K562 (cell line): Measurements from ENCODE around the gene ZNF292. TPM values are rescaled to one million over a fixed set of nuclear protein-coding genes. Genes with fewer than 3 reads are reported as not detected.

Experiments
- ATAC-seq: fragments of 200-7000 bp; cut with Tn5 transposase; 3 replicates; pipeline ENCODE4 v1.9.1; 2020; ENCODE audit warnings: moderate library complexity
- BruUV-seq: library from RNA; stranded (reverse); fragments of 400-500 nt; replicated peaks from 2 replicates; lab custom pipeline; 2021; lab: Mats Ljungman, UMichigan
- CTCF ChIA-PET: fragments of 300-600 bp; formaldehyde crosslinking; extraction: SDS; loops from one replicate; lab custom pipeline; 2021; ENCODE audit warnings: low intra/inter-chr PET ratio; lab: Yijun Ruan, JAX
- POLR2A ChIA-PET: fragments of 300-600, 350-650 bp; sonication (Branson Sonifier 250); formaldehyde crosslinking; extraction: SDS; loops from one replicate; lab custom pipeline; 2021; ENCODE audit warnings: antibody characterized with exemption, inconsistent platforms; lab: Yijun Ruan, JAX
- DNase-seq, 4 experiments: peaks; one replicate each; pipeline versions ENCODE4 v3.0.0 to v3.0.0-alpha.2; 2011 to 2018; ENCODE audit warnings: low spot score in 3 of 4, mixed read lengths in 3 of 4; ENCODE audit errors: extremely low read depth in 1 of 4
- FAIRE-seq: peaks from 2 replicates; lab custom pipeline; 2011; peaks lifted over from hg19 to GRCh38; lab: Jason Lieb, UNC
- H2AFZ ChIP-seq: 2 replicates; pipeline ENCODE4 v1.6.0; 2011; ENCODE audit warnings: low read depth, low read length, control low read depth, inconsistent platforms
- H3K27ac ChIP-seq: fragments of 200-600 bp; 3 replicates; pipeline ENCODE4 v1.8.0; 2011; ENCODE audit warnings: low read depth, mild to moderate bottlenecking, control low read depth, inconsistent platforms, low read length, moderate library complexity, mixed read lengths; ENCODE audit errors: extremely low read depth
- H3K27me3 ChIP-seq, 2 experiments: fragments of 300-600 bp in 1 of 2; 2 replicates in 1 of 2; 3 replicates in 1 of 2; pipeline versions ENCODE4 v1.6.0 to v1.8.0; 2011; ENCODE audit warnings: inconsistent platforms in 2 of 2, low read length in 2 of 2, mild to moderate bottlenecking in 1 of 2, mixed read lengths in 1 of 2, moderate library complexity in 1 of 2; ENCODE audit not compliant: control insufficient read depth in 2 of 2, insufficient read depth in 2 of 2
- H3K36me3 ChIP-seq: fragments of 300-600 bp; 3 replicates; pipeline ENCODE4 v1.8.0; 2011; ENCODE audit warnings: mild to moderate bottlenecking, low read length, inconsistent platforms; ENCODE audit not compliant: control insufficient read depth, insufficient read depth
- H3K4me1 ChIP-seq, 2 experiments: fragments of 200-600 bp in 1 of 2; replicated peaks in 1 of 2; 2 replicates in 1 of 2; 3 replicates in 1 of 2; pipeline versions ENCODE4 v1.5.1 to v1.8.0; 2011; ENCODE audit warnings: inconsistent platforms in 2 of 2, low read length in 2 of 2, mild to moderate bottlenecking in 1 of 2, mixed read lengths in 1 of 2, moderate library complexity in 1 of 2; ENCODE audit not compliant: control insufficient read depth in 2 of 2, insufficient read depth in 2 of 2
- H3K4me2 ChIP-seq: 2 replicates; pipeline ENCODE4 v1.6.1; 2011; ENCODE audit warnings: low read length, control low read depth, inconsistent platforms, mixed read lengths; ENCODE audit not compliant: insufficient read depth
- H3K4me3 ChIP-seq: fragments of 200-600 bp; sonication (generic), shearing (Covaris generic); 2 replicates; pipeline ENCODE4 v1.5.1; 2016; ENCODE audit warnings: control low read depth, inconsistent platforms
- H3K79me2 ChIP-seq: fragments of 200-600 bp; 3 replicates; pipeline ENCODE4 v1.8.0; 2011; ENCODE audit warnings: low read length, inconsistent platforms; ENCODE audit not compliant: control insufficient read depth, insufficient read depth
- H3K9ac ChIP-seq, 2 experiments: 2 replicates each; pipeline versions ENCODE4 v1.6.0 to v1.6.1; 2011; ENCODE audit warnings: low read depth in 2 of 2, low read length in 2 of 2, control low read depth in 1 of 2, inconsistent platforms in 1 of 2, mild to moderate bottlenecking in 1 of 2, mixed read lengths in 1 of 2; ENCODE audit not compliant: insufficient read depth in 1 of 2
- H3K9me1 ChIP-seq: one replicate; pipeline ENCODE4 v1.6.0; 2011; ENCODE audit warnings: inconsistent platforms, mild to moderate bottlenecking, low read length, moderate library complexity; ENCODE audit not compliant: control insufficient read depth, insufficient read depth
- H3K9me3 ChIP-seq: replicated peaks from 2 replicates; pipeline ENCODE4 v1.5.1; 2011; ENCODE audit warnings: low read depth, low read length, inconsistent platforms; ENCODE audit not compliant: control insufficient read depth, insufficient read depth
- H4K20me1 ChIP-seq: replicated peaks from 2 replicates; pipeline ENCODE4 v1.6.1; 2011; ENCODE audit warnings: low read length, inconsistent platforms, mixed read lengths; ENCODE audit not compliant: control insufficient read depth, insufficient read depth
- MEIS2 ChIP-seq: fragments of 450-650 bp; IDR thresholded peaks from 2 replicates; pipeline ENCODE4 v1.6.1; 2014; ENCODE audit warnings: mild to moderate bottlenecking; ENCODE audit not compliant: partially characterized antibody
- WGBS: fragments of 100-300 bp; shearing (Covaris generic); methylation state at CpG from one replicate; pipeline ENCODE4 v1.1.6; 2016; ENCODE audit warnings: low coverage, mixed read lengths; ENCODE audit not compliant: insufficient coverage; ENCODE audit errors: missing lambda C conversion rate; 5-methylcytosine and 5-hydroxymethylcytosine counted together
- in situ Hi-C: fragments of 300-500 bp; cut with MboI; formaldehyde crosslinking; loops from 4 replicates; pipeline ENCODE4 v1.15.0; 2018; ENCODE audit warnings: inconsistent platforms, mixed read lengths
- intact Hi-C: fragments of 100-400 bp; cut with micrococcal nuclease; formaldehyde crosslinking; loops from 2 replicates; pipeline ENCODE4 v1.14.2; 2022
- polyA plus RNA-seq, 8 experiments: library from polyadenylated mRNA; depleted of rRNA in 4 of 8; stranded (reverse) in 5 of 8; unstranded in 3 of 8; fragments of >200 nt; fragmentation: Nextera tagmentation in 2 of 8; fragmentation: Illumina TruSeq in 1 of 8; extraction: Ambion mirVana in 2 of 8; extraction: Trizol in 1 of 8; gene quantifications; 2 replicates each; pipeline versions ENCODE4 v1.2.1 to v1.2.3, GENCODE V29; 2011 to 2014; ENCODE audit warnings: inconsistent platforms in 1 of 8, missing spikeins in 1 of 8
- total RNA-seq, 7 experiments: library from RNA; depleted of rRNA in 6 of 7; stranded (reverse); fragments of >200 nt in 6 of 7; fragmentation: Illumina TruSeq in 2 of 7; extraction: Trizol in 2 of 7; gene quantifications; 2 replicates each; pipeline versions ENCODE4 v1.2.1 to v1.2.3, GENCODE V29; 2011 to 2021; ENCODE audit warnings: low replicate concordance in 1 of 7
- TF ChIP-seq, protein P1 (sequence below): fragments of 250-450 bp; sonication (Bioruptor Pico); IDR thresholded peaks from 2 replicates; pipeline ENCODE4 v1.5.0; 2022; ENCODE audit warnings: mild to moderate bottlenecking
- TF ChIP-seq, protein P2 (sequence below), 2 experiments: IDR thresholded peaks in 1 of 2; conservative IDR thresholded peaks in 1 of 2; 2 replicates each; pipeline ENCODE4 v1.6.1; 2016; ENCODE audit warnings: low read depth in 2 of 2, mild to moderate bottlenecking in 1 of 2, missing compliant biosample characterization in 1 of 2, missing genetic modification characterization in 1 of 2, moderate library complexity in 1 of 2

ZNF292 gene
- total and polyA plus RNA-seq, 9 of the 15 experiments (the other 6 are each of a cell fraction or from before 2014, with no cell fraction given): 4.4 to 17.1 (median 12.8) TPM

DNA sequence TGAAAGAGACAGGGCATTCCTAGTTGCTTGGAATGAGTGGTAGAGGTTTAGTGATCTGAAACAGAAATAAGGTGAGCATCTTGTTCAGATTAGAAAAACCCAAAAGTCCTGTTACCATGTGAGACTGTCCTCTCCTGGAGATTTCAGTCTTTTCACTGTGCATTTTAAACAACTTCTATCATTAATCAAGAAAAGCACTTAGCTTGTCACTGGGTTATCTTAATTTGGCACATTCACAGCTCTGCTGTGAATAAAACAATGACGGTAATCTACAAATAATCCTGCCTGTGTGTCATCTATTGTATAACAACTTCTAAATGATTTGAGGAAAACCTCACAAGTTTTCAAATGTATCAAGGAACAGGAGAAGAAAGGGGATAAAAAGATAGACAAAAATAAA is 157.5 kb downstream of the ZNF292 start:
- POLR2A ChIA-PET: no interaction called here
- no peak overlapping the region for H3K9ac ChIP-seq
- no peak for DNase-seq
- no peak overlapping the region for H2AFZ ChIP-seq
- intact Hi-C loops: no loop called here
- no TSS peak for BruUV-seq
- H3K4me3 ChIP-seq: no peak overlapping the region
- no peak overlapping the region for H3K27ac ChIP-seq
- TF ChIP-seq, protein P1, sequence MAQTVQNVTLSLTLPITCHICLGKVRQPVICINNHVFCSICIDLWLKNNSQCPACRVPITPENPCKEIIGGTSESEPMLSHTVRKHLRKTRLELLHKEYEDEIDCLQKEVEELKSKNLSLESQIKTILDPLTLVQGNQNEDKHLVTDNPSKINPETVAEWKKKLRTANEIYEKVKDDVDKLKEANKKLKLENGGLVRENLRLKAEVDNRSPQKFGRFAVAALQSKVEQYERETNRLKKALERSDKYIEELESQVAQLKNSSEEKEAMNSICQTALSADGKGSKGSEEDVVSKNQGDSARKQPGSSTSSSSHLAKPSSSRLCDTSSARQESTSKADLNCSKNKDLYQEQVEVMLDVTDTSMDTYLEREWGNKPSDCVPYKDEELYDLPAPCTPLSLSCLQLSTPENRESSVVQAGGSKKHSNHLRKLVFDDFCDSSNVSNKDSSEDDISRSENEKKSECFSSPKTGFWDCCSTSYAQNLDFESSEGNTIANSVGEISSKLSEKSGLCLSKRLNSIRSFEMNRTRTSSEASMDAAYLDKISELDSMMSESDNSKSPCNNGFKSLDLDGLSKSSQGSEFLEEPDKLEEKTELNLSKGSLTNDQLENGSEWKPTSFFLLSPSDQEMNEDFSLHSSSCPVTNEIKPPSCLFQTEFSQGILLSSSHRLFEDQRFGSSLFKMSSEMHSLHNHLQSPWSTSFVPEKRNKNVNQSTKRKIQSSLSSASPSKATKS (CRISPR knock-in tag): no peak
- TF ChIP-seq, protein P2, sequence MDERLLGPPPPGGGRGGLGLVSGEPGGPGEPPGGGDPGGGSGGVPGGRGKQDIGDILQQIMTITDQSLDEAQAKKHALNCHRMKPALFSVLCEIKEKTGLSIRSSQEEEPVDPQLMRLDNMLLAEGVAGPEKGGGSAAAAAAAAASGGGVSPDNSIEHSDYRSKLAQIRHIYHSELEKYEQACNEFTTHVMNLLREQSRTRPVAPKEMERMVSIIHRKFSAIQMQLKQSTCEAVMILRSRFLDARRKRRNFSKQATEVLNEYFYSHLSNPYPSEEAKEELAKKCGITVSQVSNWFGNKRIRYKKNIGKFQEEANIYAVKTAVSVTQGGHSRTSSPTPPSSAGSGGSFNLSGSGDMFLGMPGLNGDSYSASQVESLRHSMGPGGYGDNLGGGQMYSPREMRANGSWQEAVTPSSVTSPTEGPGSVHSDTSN (CRISPR knock-in tag; IDR thresholded peaks at IDR 0.05; ENCODE audit: low read depth): no peak
- TF ChIP-seq, protein P2 (tag; conservative IDR thresholded peaks at IDR 0.05; ENCODE audit: low read depth): peak; percentile 67; the same call in 1 of the 2 replicates
- TF ChIP-seq MEIS2: peak; percentile 70
- 0% methylated on average over 1 of the region's 1 CpG for WGBS
- H3K4me2 ChIP-seq: no peak overlapping the region
- H4K20me1 ChIP-seq: no peaks in the 10 kb centered on the region
- H3K9me3 ChIP-seq: no peaks in the 10 kb centered on the region
- H3K79me2 ChIP-seq: no peaks in the 10 kb centered on the region
- CTCF ChIA-PET: no interaction called here
- no peak for ATAC-seq
- peaks cover 0 to 5% of the 10 kb centered on the region in 2 experiments; a peak in 3 of 5 replicates for H3K27me3 ChIP-seq
- FAIRE-seq: no peak
- H3K9me1 ChIP-seq: no peaks in the 10 kb centered on the region
- no peaks in the 10 kb centered on the region for H3K36me3 ChIP-seq
- in situ Hi-C loops: no loop called here
- H3K4me1 ChIP-seq: no peaks in the 10 kb centered on the region

Other genes starting within 250 kb of the ZNF292 start
- not detected in 2 replicates for gene HTR1E, start 218.0 kb upstream of the ZNF292 start, total RNA-seq (2014; rRNA removed)
- not detected in 2 replicates for gene HTR1E, start 218.0 kb upstream of the ZNF292 start, total RNA-seq (2014; rRNA removed; fragmentation: Illumina TruSeq; extraction: Trizol)
- gene HTR1E, start 218.0 kb upstream of the ZNF292 start, total RNA-seq (2015; rRNA removed; fragmentation: Illumina TruSeq; extraction: Trizol): not detected in 2 replicates
- gene HTR1E, start 218.0 kb upstream of the ZNF292 start, total RNA-seq (2021): not detected in 2 replicates
- gene HTR1E, start 218.0 kb upstream of the ZNF292 start, polyA plus RNA-seq (2011; rRNA removed): not detected in 2 replicates
- gene HTR1E, start 218.0 kb upstream of the ZNF292 start, polyA plus RNA-seq (2014; fragmentation: Illumina TruSeq; extraction: Trizol): not detected in 2 replicates
- not detected for gene HTR1E, start 218.0 kb upstream of the ZNF292 start, polyA plus RNA-seq (2014; fragmentation: Nextera tagmentation; extraction: Ambion mirVana)
- gene HTR1E, start 218.0 kb upstream of the ZNF292 start, polyA plus RNA-seq (2014; rRNA removed): not detected in 2 replicates
- gene CGA, start 60.5 kb upstream of the ZNF292 start, total RNA-seq (2014; rRNA removed): not detected in 2 replicates
- not detected in 2 replicates for gene CGA, start 60.5 kb upstream of the ZNF292 start, total RNA-seq (2014; rRNA removed; fragmentation: Illumina TruSeq; extraction: Trizol)
- gene CGA, start 60.5 kb upstream of the ZNF292 start, total RNA-seq (2015; rRNA removed; fragmentation: Illumina TruSeq; extraction: Trizol): not detected in 2 replicates
- gene CGA, start 60.5 kb upstream of the ZNF292 start, total RNA-seq (2021): not detected in 2 replicates
- gene CGA, start 60.5 kb upstream of the ZNF292 start, polyA plus RNA-seq (2011; rRNA removed): not detected in 2 replicates
- 0.13 TPM in 1 of 2 replicates, not detected in the other for gene CGA, start 60.5 kb upstream of the ZNF292 start, polyA plus RNA-seq (2014; fragmentation: Illumina TruSeq; extraction: Trizol)
- under 1 TPM in 1 of 2 experiments, not detected in 1; 0.24 TPM for gene CGA, start 60.5 kb upstream of the ZNF292 start, polyA plus RNA-seq (2014; fragmentation: Nextera tagmentation; extraction: Ambion mirVana)
- not detected in 2 replicates for gene CGA, start 60.5 kb upstream of the ZNF292 start, polyA plus RNA-seq (2014; rRNA removed)
- 8.3 and 9.1 TPM in 2 replicates for gene SMIM8, start 167.0 kb downstream of the ZNF292 start, total RNA-seq (2014; rRNA removed)
- 15.1 and 17.1 TPM in 2 replicates for gene SMIM8, start 167.0 kb downstream of the ZNF292 start, total RNA-seq (2014; rRNA removed; fragmentation: Illumina TruSeq; extraction: Trizol)
- 11.4 and 12.3 TPM in 2 replicates for gene SMIM8, start 167.0 kb downstream of the ZNF292 start, total RNA-seq (2015; rRNA removed; fragmentation: Illumina TruSeq; extraction: Trizol)
- 13.7 and 13.9 TPM in 2 replicates for gene SMIM8, start 167.0 kb downstream of the ZNF292 start, total RNA-seq (2021)
- 15.6 and 18.0 TPM in 2 replicates for gene SMIM8, start 167.0 kb downstream of the ZNF292 start, polyA plus RNA-seq (2011; rRNA removed)
- 11.8 and 12.2 TPM in 2 replicates for gene SMIM8, start 167.0 kb downstream of the ZNF292 start, polyA plus RNA-seq (2014; fragmentation: Illumina TruSeq; extraction: Trizol)
- gene SMIM8, start 167.0 kb downstream of the ZNF292 start, polyA plus RNA-seq (2014; fragmentation: Nextera tagmentation; extraction: Ambion mirVana): 10 to 100 TPM; 51.0 to 53.7 TPM
- 15.3 and 18.5 TPM in 2 replicates for gene SMIM8, start 167.0 kb downstream of the ZNF292 start, polyA plus RNA-seq (2014; rRNA removed)
- not detected in 2 replicates for gene GJB7, start 173.7 kb downstream of the ZNF292 start, total RNA-seq (2014; rRNA removed)
- gene GJB7, start 173.7 kb downstream of the ZNF292 start, total RNA-seq (2014; rRNA removed; fragmentation: Illumina TruSeq; extraction: Trizol): 0.11 TPM in 1 of 2 replicates, not detected in the other
- not detected in 2 replicates for gene GJB7, start 173.7 kb downstream of the ZNF292 start, total RNA-seq (2015; rRNA removed; fragmentation: Illumina TruSeq; extraction: Trizol)
- 0.25 TPM in 1 of 2 replicates, not detected in the other for gene GJB7, start 173.7 kb downstream of the ZNF292 start, total RNA-seq (2021)
- 0.04 and 0.05 TPM in 2 replicates for gene GJB7, start 173.7 kb downstream of the ZNF292 start, polyA plus RNA-seq (2011; rRNA removed)
- gene GJB7, start 173.7 kb downstream of the ZNF292 start, polyA plus RNA-seq (2014; fragmentation: Illumina TruSeq; extraction: Trizol): not detected in 2 replicates
- gene GJB7, start 173.7 kb downstream of the ZNF292 start, polyA plus RNA-seq (2014; fragmentation: Nextera tagmentation; extraction: Ambion mirVana): under 1 TPM; 0.08 to 0.24 TPM
- gene GJB7, start 173.7 kb downstream of the ZNF292 start, polyA plus RNA-seq (2014; rRNA removed): 0.21 TPM in 1 of 2 replicates, not detected in the other
- gene C6orf163, start 189.2 kb downstream of the ZNF292 start, total RNA-seq (2014; rRNA removed): 2.9 and 3.0 TPM in 2 replicates
- gene C6orf163, start 189.2 kb downstream of the ZNF292 start, total RNA-seq (2014; rRNA removed; fragmentation: Illumina TruSeq; extraction: Trizol): 4.7 and 4.8 TPM in 2 replicates
- 4.0 and 4.8 TPM in 2 replicates for gene C6orf163, start 189.2 kb downstream of the ZNF292 start, total RNA-seq (2015; rRNA removed; fragmentation: Illumina TruSeq; extraction: Trizol)
- gene C6orf163, start 189.2 kb downstream of the ZNF292 start, total RNA-seq (2021): 1.4 and 1.8 TPM in 2 replicates
- gene C6orf163, start 189.2 kb downstream of the ZNF292 start, polyA plus RNA-seq (2011; rRNA removed): 1.4 and 1.5 TPM in 2 replicates
- gene C6orf163, start 189.2 kb downstream of the ZNF292 start, polyA plus RNA-seq (2014; fragmentation: Illumina TruSeq; extraction: Trizol): 1.4 and 1.5 TPM in 2 replicates
- under 1 TPM; 0.67 to 0.92 TPM for gene C6orf163, start 189.2 kb downstream of the ZNF292 start, polyA plus RNA-seq (2014; fragmentation: Nextera tagmentation; extraction: Ambion mirVana)
- gene C6orf163, start 189.2 kb downstream of the ZNF292 start, polyA plus RNA-seq (2014; rRNA removed): 1.7 and 2.1 TPM in 2 replicates